HG02642 (cell line): ENCODE measurements around the gene ECM1.
A peak's percentile ranks its signal among the peaks of the same experiment; 100 is the strongest.

Experiments
- ATAC-seq: cut with Tn5 transposase; IDR thresholded peaks from one replicate; pipeline ENCODE4 v1.9.1; 2021; ENCODE audit warnings: mild to moderate bottlenecking; ENCODE audit not compliant: unreplicated experiment, poor library complexity

Gene ECM1

DNA sequence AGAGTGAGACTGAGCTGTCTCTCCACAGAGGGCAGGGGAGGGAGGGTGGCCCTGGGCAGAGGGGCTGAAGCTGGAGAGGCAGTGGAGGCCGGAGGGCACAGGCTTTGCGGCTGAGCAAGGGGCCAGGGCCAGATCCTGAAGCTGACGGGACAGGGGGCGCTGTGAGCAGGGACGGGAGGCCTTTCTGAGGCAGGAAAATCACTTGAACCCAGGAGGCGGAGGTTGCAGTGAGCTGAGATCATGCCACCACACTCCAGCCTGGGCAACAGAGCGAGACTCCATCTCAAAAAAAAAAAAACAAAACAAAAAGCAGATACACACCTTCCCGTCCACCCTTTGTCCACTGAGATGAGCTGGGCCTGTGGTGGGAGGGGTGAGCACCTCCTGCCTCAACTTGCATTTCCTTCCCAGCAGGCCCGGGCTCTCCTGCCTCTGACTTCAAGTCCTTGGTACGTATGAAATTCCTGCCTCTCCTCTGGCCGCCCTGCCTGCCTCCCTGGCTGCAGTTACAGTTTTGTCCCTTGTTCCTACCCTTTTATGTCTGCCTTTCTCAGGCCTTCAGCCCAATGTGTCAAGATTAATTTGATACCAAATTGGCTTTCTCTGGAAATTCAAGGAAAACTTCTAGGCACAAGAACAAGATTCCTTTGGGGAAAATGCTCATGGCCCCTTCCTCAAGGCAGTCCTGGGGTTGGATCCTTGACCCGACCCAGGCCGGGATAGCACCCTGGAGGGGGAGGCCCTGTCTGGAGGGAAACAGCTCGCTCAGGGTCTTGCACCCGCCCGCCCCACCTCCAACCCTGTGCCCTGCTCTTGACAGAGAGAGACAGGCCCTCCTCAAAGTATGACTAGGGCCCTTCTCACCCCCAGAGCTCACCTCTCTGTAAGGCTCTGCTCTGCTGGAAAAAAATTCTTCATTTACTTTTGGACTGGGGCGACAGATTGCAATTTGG, 30.1 kb downstream of the ECM1 start:
- no peak for ATAC-seq

DNA sequence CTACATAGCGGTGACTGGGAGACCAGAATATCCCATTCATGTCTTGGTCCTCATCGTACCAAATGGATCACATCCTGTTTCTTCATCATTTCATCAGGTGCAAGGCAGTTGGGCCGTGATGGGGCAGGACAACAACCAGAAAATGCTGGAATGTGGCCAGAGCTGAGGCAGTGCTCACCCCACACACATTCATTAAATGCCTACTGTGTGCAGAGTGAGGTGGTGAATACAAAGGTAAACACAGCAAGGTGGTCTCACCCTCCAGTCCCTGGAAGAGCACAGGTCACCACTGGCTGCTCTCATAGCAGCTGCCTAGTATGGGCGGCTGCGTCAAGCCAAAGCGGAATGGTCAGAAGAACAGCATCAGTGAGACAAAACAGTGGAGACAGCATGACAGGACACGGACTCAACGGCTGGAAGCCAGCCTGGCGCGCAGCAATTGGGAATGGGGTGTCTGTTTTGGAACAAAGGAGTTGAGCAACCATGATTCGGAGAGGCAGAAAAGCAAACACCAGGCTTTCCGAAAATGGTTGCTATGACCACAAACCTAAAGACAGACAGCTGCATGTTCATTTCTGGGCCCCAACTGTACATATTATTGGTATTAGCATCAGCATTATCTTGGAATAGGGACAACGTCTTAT, 35.7 kb downstream of the ECM1 start:
- no peak for ATAC-seq

DNA sequence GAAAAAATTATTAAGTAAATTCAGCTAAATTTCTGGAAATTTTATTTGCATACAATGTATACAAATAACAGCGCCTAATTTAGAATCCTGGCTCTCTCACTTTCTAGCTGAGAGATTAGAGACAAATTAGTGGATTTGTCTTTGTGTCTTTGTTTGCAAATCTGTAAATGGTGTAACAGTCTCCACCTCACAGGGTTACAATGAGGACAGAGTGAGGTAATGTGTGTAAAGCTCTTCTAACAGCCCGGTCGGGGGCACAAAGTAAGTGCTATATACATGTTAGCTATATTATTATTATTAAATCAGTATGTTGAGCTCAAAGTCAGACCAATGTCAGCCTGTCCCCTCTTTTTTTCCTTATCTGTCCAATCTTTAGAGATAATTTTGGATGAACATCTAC, 36.3 kb downstream of the ECM1 start:
- ATAC-seq: no peak

DNA sequence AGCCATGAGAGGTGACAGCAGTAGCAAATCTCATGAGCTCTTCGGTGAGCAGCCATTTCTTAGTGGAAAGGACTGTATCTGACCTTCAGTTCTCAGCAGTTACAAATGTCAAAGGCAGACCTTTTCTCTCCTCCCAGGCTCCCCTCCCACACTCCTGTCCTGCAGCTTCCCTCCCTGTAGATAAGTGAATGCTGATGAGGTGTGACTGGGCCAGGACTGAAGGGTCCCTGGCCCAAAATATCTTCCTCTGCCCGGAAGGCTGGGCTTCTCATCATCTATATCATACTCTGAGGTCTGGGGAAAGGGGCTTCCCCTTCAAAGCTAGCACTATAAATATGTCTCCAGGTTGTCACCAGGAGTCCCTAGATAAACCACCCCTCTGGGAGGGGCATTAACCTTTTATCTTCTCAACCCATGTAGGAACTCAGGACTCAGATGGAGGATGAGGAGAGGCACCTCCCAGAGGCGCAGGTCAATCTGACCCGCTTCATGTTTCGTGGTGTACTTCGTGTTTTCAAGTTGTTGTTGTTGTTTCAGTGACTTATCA, 37.6 kb downstream of the ECM1 start:
- no peak for ATAC-seq

DNA sequence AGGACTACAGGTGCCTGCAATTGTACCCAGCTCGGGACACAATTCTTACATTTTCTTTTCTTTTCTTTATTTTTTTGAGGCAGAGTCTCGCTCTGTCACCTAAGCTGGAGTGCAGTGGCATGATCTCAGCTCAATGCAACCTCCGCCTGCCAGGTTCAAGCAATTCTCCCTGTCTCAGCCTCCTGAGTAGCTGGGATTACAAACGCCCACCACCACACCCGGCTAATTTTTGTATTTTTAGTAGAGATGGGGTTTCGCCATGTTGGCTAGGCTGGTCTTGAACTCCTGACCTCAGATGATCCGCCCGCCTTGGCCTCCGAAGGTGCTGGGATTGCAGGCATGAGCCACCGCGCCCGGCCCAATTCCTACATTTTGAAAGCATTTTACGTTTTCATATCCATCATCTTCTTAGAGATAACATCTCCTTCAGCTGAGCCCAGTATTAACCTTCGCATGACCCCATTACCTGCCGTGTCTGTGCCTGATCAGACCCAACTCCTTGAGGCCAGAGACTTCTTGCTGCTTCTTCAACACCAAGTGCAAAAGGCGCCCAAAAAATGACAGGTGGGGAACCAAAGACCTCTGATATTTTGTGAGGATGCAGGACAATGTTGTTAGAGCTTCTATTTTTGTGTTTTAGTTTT, 38.5 kb downstream of the ECM1 start:
- no peak for ATAC-seq

DNA sequence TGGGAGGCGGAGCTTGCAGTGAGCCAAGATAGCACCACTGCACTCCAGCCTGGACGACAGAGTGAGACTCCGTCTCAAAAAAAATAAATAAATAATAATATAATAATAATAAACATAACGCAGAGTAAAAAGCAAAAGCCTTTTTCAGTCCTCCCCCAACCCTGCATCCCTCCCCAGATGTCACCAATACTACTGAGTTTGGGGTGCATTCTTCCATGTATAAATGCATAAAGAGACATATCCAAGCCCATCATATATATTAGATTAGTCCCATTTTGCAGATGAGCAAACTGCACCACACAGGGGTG, 40.4 kb downstream of the ECM1 start:
- no peak for ATAC-seq

DNA sequence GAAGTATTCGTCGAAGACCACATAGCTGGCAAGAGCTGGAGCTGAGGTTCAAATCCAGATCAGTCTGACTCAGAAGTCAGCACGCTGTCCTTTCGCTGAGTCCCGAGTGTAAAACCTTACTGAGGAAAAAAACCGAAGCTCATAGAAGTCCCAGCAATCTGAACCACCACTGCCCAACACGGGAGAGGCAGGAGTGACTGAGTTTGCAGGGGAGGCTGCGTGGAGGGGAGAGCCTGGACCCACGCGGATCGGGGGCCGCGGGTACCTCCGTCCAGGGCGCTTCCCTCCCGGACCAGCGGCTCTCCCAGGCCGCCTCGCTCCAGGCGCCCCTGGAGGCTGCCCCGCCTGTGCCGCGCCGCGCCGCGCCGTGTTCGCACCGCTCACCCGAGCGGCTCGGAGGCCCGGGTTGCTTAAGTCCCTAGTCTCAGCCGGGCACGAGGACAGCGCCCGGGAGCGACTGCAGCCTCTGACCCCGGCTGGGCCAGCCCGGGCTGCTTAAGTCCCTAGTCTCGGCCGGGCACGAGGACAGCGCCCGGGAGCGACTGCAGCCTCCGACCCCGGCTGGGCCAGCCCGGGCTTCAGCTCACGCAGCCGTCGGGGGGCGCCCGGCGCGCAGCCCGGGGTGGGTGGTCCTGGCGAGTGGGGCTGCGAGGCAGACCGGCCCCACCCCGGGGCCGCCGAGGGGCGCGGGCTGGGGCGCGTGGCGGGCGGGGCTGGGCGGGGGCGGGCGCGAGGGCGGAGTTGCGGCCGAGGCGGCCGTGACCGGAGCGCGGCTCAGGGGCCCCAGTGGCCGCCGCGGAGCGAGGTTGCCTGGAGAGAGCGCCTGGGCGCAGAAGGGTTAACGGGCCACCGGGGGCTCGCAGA, 41.0 kb downstream of the ECM1 start, which contains the start of gene ADAMTSL4:
Gene ADAMTSL4, plus strand, starts transcription at position 777 of the 864 bp plus-strand sequence. CDS start 2,881 bp downstream, outside the sequence.
- peak; percentile 50 for ATAC-seq

DNA sequence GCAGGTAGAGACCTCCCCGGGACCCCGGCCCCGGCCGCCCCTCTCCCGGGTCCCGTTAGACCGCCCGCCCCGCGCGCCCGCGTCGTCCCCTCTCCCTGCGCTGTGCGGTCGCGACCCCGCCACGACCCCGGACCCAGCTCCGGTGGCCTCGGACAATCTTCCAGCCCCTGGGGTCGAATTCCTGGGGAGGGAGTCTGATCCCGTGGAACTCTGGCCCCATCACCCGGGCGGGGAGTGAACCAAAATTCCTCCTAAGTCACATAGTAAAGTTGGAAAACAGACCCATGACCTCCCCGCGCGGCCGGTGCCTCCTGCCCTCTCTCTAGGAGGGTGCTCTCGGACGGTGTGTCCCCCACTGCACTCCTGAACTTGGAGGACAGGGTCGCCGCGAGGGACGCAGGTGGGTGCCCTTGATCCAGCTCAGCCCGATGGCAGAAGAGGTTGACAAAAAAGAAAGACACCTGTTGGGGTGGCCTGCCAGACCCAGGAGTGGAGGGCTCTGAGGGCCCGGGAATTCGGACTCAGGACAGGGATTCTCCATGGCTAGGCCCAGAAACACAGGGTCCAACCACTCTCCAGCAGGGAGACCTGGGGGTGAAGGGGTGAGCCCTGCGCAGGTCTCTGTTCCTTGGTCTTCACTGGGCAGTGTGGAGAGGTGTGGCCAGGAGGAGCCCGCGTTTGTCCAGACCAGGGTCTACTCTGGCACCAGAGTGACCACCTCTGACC, 41.8 kb downstream of the ECM1 start:
- ATAC-seq: peak; percentile 5

DNA sequence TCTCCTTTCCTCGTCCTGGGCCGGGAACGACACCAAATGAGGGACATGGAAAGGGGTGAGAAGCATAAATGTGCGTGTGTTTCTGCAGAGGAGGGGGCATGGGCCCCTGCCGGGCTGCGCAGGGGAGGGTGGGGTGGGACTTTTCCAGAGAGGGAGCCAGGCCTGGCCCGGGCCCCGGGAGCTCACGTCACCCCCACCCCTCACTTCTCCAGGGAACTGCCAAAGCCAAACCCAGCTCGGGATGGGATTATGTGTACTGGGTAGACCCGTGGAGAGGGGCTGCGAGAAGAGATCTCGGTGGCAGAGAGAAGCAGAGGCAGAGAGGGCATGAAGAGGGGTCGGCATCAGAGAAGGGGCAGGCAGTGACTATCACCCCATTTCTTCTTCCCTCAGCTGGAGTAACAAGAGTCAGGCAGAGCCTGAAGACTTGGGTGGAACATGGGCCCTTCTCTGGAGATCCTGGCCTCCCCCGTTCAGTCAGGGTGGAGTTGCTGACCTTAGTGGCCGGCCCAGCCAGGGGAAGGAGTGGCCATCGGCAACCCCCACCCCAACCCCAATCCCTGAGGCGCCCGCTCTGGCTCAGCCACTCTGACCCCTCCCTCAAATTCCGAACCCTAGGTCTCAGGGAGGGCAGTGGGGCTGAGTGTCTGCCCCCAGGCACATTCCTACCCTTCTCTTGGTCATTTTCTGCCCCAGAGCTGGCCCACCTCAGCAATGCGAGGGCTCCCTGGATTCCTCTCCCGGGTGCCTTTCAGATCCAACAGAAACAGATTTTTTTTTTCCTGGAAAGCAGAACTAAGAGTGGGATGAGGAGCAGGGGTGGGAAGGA, 42.5 kb downstream of the ECM1 start:
- no peak for ATAC-seq

DNA sequence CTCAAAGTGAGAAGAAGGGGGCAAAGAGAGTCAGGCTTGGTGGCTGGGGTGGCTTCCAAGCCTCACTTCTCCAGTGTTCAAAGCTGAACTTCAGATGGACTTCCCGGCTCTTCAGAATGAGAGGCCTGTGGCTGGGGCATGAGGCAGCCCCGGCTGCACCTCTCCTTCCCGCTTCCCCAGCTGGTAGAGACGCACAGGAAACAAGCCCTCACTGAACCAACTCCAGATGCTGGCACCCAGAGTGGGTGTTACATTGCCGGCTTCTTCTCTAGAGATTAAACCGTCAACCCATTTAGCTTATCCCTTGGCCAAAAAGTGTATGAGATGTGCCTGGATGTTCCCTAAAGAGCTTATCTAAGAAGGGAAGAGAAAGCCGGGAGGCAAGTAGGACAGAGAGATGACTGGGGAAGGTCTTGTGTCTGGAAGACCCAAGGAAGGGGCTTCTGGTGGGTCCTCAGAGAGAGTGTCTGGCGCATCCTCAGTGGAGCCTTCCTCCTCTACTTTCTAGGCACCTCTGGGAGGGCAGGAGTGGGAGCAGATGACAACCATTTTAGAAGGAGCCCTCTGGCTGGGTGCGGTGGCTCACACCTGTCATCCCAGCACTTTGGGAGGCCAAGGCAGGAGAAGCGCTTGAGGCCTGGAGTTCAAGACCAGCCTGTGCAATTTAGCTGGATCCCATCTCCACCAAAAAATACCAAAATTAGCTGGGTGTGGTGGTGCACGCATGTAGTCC, 43.3 kb downstream of the ECM1 start:
- ATAC-seq: no peak

DNA sequence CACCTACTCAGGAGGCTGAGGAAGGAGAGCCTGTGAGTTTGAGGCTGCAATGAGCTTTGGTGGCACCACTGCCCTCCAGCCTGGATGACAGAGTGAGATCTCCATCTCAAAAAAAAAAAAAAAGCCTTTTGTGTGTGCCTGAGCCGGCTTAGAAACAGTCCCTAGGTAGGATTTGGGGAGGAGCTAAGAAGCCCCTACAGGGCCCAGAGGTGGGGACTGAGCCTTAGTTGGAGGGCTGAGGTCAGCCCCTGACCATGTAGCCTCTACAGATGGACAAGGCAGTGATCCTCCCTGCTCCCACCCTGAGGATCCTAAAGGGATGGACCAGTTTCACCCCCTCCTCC, 43.8 kb downstream of the ECM1 start:
- no peak for ATAC-seq

DNA sequence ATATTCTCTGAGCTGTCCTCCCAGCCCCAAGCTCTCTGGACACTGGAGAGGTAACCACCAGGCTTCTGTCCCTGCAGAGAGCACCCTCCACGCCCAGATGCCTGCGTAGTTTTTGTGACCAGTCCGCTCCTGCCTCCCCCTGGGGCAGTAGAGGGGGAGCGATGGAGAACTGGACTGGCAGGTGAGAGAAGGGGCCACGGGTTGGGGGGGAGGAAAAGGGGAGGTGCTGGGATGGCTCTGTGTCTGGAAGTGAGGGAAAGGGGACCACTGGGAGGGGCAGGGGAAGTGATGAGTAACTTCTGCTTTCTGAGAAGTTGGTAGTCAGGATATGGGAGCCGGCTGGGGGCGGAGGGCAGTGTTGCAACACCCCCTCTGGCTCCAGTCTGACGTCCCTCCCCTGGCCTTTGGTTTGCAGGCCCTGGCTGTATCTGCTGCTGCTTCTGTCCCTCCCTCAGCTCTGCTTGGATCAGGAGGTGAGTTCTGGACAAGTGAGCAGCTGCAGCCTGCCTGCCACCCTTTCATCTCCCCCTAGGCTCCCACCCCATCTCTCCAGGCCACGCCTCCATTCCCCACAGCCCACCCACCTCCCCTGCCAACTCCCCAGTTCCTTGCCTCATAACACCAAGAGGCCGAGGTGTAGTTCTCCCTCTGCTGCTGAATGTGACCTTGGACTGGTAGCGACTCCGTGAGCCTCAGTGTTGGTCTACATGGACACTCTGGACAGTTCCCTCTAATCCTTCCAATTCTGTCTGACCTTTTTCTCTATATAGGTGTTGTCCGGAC, 44.4 kb downstream of the ECM1 start:
- ATAC-seq: no peak

DNA sequence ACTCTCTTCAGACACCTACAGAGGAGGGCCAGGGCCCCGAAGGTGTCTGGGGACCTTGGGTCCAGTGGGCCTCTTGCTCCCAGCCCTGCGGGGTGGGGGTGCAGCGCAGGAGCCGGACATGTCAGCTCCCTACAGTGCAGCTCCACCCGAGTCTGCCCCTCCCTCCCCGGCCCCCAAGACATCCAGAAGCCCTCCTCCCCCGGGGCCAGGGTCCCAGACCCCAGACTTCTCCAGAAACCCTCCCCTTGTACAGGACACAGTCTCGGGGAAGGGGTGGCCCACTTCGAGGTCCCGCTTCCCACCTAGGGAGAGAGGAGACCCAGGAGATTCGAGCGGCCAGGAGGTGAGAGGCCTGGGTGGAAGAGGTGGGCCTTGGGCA, 45.0 kb downstream of the ECM1 start:
- no peak for ATAC-seq

DNA sequence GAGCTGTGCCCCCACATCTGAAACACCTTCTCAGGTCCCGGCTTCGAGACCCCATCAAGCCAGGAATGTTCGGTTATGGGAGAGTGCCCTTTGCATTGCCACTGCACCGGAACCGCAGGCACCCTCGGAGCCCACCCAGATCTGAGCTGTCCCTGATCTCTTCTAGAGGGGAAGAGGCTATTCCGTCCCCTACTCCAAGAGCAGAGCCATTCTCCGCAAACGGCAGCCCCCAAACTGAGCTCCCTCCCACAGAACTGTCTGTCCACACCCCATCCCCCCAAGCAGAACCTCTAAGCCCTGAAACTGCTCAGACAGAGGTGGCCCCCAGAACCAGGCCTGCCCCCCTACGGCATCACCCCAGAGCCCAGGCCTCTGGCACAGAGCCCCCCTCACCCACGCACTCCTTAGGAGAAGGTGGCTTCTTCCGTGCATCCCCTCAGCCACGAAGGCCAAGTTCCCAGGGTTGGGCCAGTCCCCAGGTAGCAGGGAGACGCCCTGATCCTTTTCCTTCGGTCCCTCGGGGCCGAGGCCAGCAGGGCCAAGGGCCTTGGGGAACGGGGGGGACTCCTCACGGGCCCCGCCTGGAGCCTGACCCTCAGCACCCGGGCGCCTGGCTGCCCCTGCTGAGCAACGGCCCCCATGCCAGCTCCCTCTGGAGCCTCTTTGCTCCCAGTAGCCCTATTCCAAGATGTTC, 45.6 kb downstream of the ECM1 start:
- ATAC-seq: no peak

DNA sequence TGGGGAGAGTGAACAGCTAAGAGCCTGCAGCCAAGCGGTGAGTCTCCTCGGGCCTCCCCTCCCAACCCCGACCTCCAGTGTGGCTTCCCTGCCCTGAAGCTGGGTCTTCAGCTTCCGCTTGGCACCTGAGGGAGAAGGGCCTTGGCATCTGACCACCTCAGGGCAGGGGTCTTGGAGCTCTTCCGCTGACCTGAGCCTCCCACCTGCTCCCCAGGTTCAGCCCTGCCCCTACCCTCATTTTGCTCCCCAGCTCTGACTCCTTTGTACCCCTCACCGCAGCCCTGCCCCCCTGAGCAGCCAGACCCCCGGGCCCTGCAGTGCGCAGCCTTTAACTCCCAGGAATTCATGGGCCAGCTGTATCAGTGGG, 46.2 kb downstream of the ECM1 start:
- no peak for ATAC-seq

DNA sequence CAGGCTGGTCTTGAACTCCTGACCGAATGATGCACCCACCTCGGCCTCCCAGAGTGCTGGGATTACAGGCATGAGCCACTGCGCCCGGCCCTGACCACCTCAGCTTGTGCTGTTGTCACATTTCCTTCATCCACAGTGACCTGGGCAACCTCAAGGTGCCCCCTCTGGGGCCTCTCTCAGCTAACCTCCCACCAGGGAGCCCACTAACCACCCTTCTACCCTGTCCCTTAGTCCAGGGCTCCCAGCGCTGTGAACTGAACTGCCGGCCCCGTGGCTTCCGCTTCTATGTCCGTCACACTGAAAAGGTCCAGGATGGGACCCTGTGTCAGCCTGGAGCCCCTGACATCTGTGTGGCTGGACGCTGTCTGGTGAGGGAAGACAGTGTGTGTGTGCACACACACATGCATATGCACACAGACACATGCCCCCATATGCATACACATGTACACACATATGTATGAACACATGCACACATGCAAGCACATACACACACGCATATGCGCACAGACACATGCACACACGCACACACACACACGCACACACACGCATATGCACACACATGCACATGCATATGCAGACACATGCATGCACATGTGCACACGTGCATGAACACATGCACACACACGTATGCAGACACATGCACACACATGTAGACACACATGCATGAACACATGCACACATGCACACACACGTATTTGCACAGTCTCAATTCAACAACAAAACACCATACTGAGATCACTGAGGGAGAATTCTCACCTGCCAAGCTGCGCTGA, 47.5 kb downstream of the ECM1 start:
- ATAC-seq: no peak
